CD4-positive, alpha-beta T cell treated with Interleukin-1 beta for 1 hour (primary cell): ENCODE measurements around the gene WDR86.

Source experiments
- DNase-seq, 2 donors: peaks; one replicate each; pipeline ENCODE4 v3.0.0-alpha.2; 2020 to 2022

WDR86 gene

GRCh38 chr7:151439855-151440798, 30.3 kb upstream of the WDR86 start, which contains the start of gene CRYGN:
Gene CRYGN, minus strand, starts transcription at chr7:151440141. Its CDS starts 224 bp downstream, at chr7:151439917.
- no peak for DNase-seq

GRCh38 chr7:151438864-151439601, 29.2 kb upstream of the WDR86 start:
- DNase-seq = no peak

- no peak for DNase-seq
Observed at GRCh38 chr7:151437866-151438516, 28.2 kb upstream of the WDR86 start.

GRCh38 chr7:151437159-151437553, 27.3 kb upstream of the WDR86 start:
- DNase-seq = no peak

GRCh38 chr7:151436446-151437158, 26.8 kb upstream of the WDR86 start:
- DNase-seq = no peak

- DNase-seq = no peak
Observed at GRCh38 chr7:151435971-151436370, 26.1 kb upstream of the WDR86 start.

- DNase-seq = no peak
Observed at GRCh38 chr7:151435103-151435916, 25.5 kb upstream of the WDR86 start.

- DNase-seq = no peak
Observed at GRCh38 chr7:151434549-151434948, 24.7 kb upstream of the WDR86 start.

GRCh38 chr7:151433721-151434400, 24.0 kb upstream of the WDR86 start:
- no peak for DNase-seq

GRCh38 chr7:151432658-151433521, 23.1 kb upstream of the WDR86 start:
- DNase-seq = peak; percentile 61 to 68

- DNase-seq = no peak
Observed at GRCh38 chr7:151431768-151432311, 22.0 kb upstream of the WDR86 start.

- DNase-seq = no peak
Observed at GRCh38 chr7:151431281-151431767, 21.5 kb upstream of the WDR86 start.

- DNase-seq = no peak
Observed at GRCh38 chr7:151430391-151431205, 20.8 kb upstream of the WDR86 start.

GRCh38 chr7:151429560-151430331, 19.9 kb upstream of the WDR86 start:
- DNase-seq = peak; percentile 72 to 75

GRCh38 chr7:151429237-151429559, 19.4 kb upstream of the WDR86 start:
- DNase-seq = no peak

GRCh38 chr7:151428378-151429236, 18.8 kb upstream of the WDR86 start:
- no peak for DNase-seq
